HG03139 (cell line): ENCODE measurements around the gene MRPL40.
"Not testable (repeated sequence)": the region's sequence is repeated elsewhere in the genome, so short reads cannot be mapped to it uniquely, and the experiment has no call there.

Experiments
- ATAC-seq: cut with Tn5 transposase; IDR thresholded peaks from one replicate; pipeline ENCODE4 v1.9.1; 2021; ENCODE audit not compliant: unreplicated experiment

Gene MRPL40

DNA sequence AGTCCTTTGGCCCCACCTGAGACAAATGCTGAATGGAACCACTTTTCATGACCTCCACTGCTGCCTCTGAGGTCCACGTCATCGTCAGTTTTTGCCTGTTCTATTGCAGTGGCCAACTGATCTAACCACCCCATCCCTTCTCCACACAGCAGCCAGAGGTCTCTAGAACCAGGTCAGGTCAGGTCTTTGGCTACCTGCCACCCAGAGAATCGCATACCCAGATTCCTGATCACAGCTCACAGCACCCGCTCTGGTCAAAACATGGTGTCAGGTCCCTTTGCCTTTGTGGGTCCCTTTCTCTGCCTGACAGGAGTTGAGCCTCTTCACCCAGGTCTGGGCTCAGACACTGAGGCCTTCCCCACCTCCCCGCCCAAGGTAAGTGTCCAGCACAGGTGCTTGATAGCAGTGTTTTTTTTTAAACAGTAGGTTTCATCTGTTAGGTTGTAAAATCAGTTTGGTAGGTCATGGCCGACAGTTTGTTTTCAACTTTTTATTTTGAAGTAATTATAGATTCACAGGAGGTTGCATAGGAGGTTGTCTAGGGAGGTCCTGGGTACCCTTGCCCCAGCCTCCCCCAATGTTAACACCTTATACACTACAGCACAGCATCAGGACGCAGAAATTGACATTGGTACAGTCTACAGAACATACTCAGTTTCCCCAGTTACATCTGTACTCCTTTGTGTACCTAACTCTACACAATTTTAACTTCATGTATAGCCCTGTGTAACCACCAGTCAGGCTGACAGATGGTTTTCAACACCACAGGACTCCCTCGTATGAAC, 8.3 kb downstream of the MRPL40 start:
- ATAC-seq: no peak

DNA sequence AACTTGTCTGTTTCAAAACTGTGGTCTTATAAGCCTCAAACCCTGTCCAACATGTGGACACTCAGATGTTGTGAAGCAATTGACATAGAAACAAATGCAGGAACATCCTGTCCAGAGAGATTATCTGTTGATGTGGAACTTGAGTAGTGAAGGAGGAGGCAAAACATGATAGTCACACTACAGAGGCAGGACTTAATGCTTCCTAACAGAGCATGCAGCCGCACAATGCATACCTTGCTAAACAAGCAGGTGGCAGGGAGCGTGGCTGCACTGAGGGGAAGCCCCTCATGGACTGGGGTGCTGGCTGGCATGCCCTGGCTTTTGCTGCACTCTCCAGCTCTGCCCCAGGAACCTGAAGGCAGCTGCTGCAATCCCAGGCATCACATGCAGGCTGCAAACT, 9.8 kb downstream of the MRPL40 start:
- ATAC-seq: no peak

DNA sequence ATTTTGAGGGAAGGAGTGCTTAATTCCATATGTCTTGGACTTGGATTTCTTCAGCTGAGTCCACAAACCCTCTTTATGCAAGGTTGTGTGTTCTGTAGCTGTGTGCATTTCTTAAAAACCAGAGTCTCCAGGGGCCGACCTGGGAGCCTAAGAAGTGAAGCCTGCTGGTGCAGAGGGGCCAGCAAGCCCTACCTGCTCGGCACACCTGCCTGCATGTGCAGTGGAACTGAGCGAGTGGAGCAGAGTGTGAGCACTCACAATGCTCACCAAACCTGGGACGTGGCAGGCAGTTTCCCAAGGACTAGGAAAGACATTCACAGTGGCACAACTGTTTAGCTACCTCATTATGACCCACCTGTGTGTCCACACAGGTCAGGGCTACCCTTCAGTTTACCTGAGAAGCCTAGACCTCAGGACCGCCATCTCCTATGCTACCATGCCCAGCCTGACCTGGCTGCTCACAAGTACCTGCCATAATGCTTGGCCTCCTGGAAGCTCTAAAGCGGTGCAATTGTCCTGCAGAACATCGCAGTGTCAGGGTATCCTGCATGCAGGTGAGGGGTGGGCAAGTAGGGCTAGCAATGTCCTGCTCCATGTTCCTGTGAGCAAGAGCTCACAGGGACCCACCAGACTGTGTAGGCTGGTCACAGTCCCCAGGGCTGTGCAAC, 11.3 kb downstream of the MRPL40 start:
- no peak for ATAC-seq

- not testable (repeated sequence) for ATAC-seq
Measured at GRCh38 chr22:19445279-19445982, 13.1 kb downstream of the MRPL40 start.

- no peak for ATAC-seq
Measured at GRCh38 chr22:19446603-19447329, 14.4 kb downstream of the MRPL40 start.

GRCh38 chr22:19447330-19448075, 15.2 kb downstream of the MRPL40 start, which contains the start of gene C22orf39:
Gene C22orf39, minus strand, starts transcription at chr22:19447711. Its CDS starts 23 bp downstream, at chr22:19447688.
- ATAC-seq: peak; percentile 78

DNA sequence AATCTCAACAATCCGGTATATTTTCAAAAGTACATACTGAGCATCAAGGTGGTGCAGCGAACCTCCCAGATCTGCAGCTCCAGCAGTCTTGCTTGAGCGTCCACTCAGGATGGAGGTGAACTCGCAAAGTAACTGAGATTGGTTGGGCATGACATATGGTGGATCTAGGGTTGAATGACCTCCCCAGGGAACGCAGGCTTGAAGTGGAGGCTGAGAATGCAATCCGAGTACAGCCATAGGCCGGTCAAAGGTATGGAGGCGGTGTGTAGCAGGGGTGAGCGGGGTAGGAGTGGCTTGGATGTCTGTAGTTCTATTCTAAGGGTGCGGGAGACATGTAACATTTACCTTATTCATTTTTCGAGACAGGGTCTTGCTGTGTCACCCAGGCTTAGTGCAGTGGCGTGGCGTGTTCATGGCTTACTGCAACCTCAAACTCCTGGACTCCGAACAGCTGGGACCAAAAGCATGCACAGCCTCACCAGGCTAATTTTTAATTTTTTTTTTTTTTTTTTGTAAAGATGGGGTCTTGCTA, 15.8 kb downstream of the MRPL40 start:
- ATAC-seq: peak; percentile 42

DNA sequence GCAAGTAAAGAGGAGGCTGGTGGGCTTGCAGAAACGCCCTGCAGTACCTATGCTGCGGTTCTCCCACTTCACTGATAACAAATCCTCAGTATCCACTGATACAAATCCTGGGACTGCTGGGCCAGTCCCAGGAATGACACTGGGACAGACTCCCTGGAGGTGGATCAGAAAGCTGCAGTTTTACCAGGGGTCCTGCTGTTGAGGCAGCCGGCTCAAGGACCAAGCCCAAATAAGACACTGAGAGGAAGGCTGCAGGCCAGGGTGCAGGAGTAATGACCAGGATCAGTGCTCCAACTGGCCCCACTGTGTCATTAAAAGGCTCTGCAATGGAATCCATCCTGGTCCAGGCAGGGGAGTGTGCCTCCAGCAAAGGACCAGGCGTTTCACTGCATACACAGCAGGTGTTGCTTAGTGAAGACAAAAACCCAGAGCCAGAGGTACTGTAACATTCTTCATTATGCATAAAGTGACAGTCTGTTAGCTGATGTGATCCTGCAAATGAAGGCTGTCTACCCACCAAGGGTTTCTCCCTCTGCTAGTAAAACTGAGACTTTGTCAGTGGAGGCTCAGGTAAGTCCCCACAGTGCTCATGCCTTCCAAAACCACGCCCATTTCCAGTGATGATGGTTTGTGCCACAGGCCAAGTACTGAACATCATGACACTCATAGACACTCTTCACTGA, 16.5 kb downstream of the MRPL40 start:
- no peak for ATAC-seq

DNA sequence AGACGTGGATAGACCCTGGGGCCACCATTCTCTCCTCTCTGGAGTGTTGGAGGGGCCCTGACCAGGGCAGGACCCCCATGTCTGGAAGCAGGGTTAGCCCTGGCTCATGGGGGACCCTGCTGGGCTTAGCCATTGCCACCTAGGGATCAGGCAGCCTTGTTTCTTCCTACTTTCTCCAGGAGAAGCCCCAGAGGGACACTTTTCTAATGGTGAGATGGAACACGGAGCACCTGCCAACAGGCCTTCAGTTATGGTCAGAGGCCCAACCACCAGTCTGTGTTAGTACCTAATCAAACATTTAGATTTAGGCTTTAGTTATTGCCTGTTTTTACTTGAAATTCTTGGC, 17.1 kb downstream of the MRPL40 start:
- ATAC-seq: no peak

GRCh38 chr22:19450363-19451175, 18.2 kb downstream of the MRPL40 start:
- no peak for ATAC-seq

DNA sequence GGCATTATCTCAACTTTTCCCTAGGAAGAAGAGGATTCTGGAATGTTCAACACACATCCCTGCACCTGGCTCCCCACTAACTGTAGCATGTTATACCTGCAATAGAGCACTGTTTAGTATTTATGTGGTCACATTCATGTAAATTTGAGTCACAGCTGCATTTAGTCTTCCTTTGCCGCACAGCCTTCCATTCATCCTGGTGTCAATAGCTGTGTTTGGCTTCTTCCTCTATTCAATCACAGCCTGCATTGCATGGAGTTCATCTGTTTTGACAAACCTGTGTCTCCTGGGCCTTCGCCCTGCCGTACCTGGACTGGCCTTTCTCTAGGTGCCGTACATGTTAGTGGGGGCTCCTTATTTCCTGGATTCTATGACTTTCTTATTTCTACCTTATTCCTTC, 19.2 kb downstream of the MRPL40 start:
- no peak for ATAC-seq

DNA sequence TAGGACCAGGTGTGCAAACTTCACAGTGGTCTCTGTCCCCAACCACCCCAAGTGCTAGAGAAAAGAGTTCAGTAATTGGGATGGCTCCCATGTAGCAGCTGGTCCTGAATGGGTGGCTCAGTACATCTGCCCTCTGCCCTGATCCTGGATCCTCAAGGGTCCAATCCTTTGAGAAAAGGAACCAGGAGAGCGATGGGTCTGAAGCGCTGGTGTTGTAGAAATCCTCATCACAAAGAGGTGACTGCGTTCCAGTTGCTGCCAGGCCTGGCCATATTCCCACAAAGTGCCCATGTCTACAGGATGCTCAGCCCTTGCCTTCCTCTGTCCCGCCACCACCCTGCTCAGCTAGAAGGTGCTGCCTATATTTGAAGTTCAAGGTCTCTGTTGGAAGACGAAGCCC, 21.4 kb downstream of the MRPL40 start:
- no peak for ATAC-seq

- no peak for ATAC-seq
Measured at GRCh38 chr22:19454156-19454555, 21.8 kb downstream of the MRPL40 start.

GRCh38 chr22:19455033-19455432, 22.7 kb downstream of the MRPL40 start:
- ATAC-seq: no peak

DNA sequence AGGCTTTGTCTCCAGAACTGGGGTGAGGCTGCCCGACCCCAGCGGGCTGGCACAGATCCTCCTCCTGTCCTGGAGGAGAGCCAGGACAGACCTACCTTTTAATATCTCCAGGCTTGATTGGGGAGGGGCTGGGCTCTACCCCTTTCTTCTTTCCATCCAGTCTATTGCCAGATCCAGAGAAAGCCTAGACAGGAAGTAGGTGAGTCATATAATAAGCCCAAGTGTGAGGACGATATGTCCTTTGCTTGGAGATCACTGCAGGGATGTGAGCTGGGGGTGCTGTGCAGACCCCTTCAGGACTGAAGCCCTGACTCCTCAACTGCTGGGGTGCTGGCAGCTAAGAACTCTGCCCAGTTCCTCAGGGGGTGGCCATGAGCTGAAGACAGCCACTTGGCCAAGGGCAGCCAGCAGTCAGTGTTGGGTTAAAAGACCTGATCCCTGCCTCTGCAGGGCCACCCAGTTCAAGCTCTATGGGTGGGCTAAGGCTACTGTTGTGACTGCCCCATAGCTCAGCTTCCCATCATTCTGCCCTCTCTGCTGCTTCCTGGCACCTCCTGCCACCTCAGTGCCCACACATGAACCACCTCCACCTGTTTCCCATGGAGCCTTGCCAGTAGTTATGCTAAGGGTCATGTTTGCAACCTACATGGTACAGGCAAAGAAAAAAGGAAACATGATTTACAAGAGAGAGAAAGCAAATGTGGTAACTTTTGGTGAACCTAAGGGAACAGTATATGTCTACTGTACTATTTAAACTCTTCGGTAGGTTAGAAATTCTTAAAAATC, 23.4 kb downstream of the MRPL40 start:
- no peak for ATAC-seq

GRCh38 chr22:19456541-19456940, 24.2 kb downstream of the MRPL40 start:
- no peak for ATAC-seq

- ATAC-seq: no peak
Measured at GRCh38 chr22:19457828-19458428, 25.6 kb downstream of the MRPL40 start.

GRCh38 chr22:19460036-19460435, 27.7 kb downstream of the MRPL40 start:
- no peak for ATAC-seq
